GM18517 (cell line): ENCODE measurements around the gene HIF1A.

Experiments
- ATAC-seq: cut with Tn5 transposase; IDR thresholded peaks from one replicate; pipeline ENCODE4 v1.9.1; 2021; ENCODE audit warnings: mild to moderate bottlenecking, moderate library complexity; ENCODE audit not compliant: unreplicated experiment

The HIF1A gene

GRCh38 chr14:61769893-61770292 lies 74.6 kb downstream of the HIF1A start:
- ATAC-seq, result no peak

GRCh38 chr14:61774861-61775260 lies 79.5 kb downstream of the HIF1A start:
- ATAC-seq, result no peak

- no peak for ATAC-seq
Measured at GRCh38 chr14:61780125-61780524, 84.8 kb downstream of the HIF1A start.

- ATAC-seq, result no peak
Measured at GRCh38 chr14:61797309-61797708, 102.0 kb downstream of the HIF1A start.
